DND-41 (cell line): ENCODE data around the gene SERPINB2.

Source experiments
- CTCF ChIP-seq: IDR thresholded peaks from 2 replicates; pipeline ENCODE4 v1.5.1; 2012; ENCODE audit warnings: borderline replicate concordance, low read length, moderate library complexity, mild to moderate bottlenecking; ENCODE audit not compliant: poor library complexity, severe bottlenecking; ENCODE audit errors: extremely low read depth
- EZH2 ChIP-seq: IDR thresholded peaks from 3 replicates; pipeline ENCODE4 v1.6.1; 2012; ENCODE audit warnings: borderline replicate concordance, low read depth, mild to moderate bottlenecking, moderate library complexity, low read length, inconsistent platforms; ENCODE audit not compliant: severe bottlenecking

DNA sequence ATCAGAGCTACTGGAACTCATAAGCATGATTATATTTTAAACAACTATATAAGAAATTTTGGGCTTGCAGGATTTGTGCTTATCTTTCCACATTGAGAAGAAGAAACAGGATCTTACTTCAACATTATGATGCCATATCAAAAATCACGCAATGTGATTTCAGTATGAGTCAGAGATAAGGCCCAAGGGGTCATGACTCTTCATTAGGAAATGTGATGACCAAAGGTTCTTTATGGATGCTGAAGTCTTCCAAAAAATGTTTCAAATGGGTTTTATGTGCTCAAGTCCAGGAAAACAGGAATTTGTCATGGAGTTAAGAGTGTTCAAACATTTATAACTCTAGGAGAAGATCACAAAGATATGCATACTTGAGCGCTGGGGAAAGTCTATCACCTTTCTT is 7.8 kb upstream of the SERPINB2 start:
- TF ChIP-seq EZH2 (no peak), CTCF (no peak)
